ENCODE measurements around the gene IARS2.

- TF ChIP-seq CTCF (IDR thresholded peaks at IDR 0.05; ENCODE audit: low read depth, low read length) (no peak), EZH2phosphoT487 (IDR thresholded peaks at IDR 0.05; ENCODE audit: low read depth) (no peak)
These were observed 66.1 kb downstream of the IARS2 start for GRCh38 chr1:220160027-220160426.
